ENCODE measurements around the gene APCDD1L.
"Not testable (repeated sequence)": the region's sequence is repeated elsewhere in the genome, so short reads cannot be mapped to it uniquely, and the experiment has no call there.

APCDD1L gene

GRCh38 chr20:58436868-58437645 is 78.1 kb downstream of the APCDD1L start:
- no peak for DNase-seq

- no peak for DNase-seq
Measured at GRCh38 chr20:58435237-58435636, 80.0 kb downstream of the APCDD1L start.

- DNase-seq, result no peak
Measured at GRCh38 chr20:58434326-58434725, 80.9 kb downstream of the APCDD1L start.

GRCh38 chr20:58433759-58434158 is 81.4 kb downstream of the APCDD1L start:
- DNase-seq, result peak in 1 of 2 donors; percentile 2

GRCh38 chr20:58433029-58433647 is 82.1 kb downstream of the APCDD1L start:
- DNase-seq, result no peak

GRCh38 chr20:58432186-58432954 is 82.8 kb downstream of the APCDD1L start:
- DNase-seq, result no peak

- no peak for DNase-seq
Measured at GRCh38 chr20:58431134-58431533, 84.1 kb downstream of the APCDD1L start.

- no peak for DNase-seq
Measured at GRCh38 chr20:58429303-58429702, 85.9 kb downstream of the APCDD1L start.

- no peak for DNase-seq
Measured at GRCh38 chr20:58428364-58428763, 86.8 kb downstream of the APCDD1L start.

GRCh38 chr20:58427571-58427970 is 87.6 kb downstream of the APCDD1L start:
- DNase-seq, result not testable (repeated sequence)

GRCh38 chr20:58424218-58424969 is 90.8 kb downstream of the APCDD1L start:
- DNase-seq, result no peak

- no peak for DNase-seq
Measured at GRCh38 chr20:58421497-58421850, 93.7 kb downstream of the APCDD1L start.

- DNase-seq, result no peak
Measured at GRCh38 chr20:58420798-58421496, 94.3 kb downstream of the APCDD1L start.

- no peak for DNase-seq
Measured at GRCh38 chr20:58418949-58419748, 96.0 kb downstream of the APCDD1L start.

- DNase-seq, result no peak
Measured at GRCh38 chr20:58417438-58417837, 97.8 kb downstream of the APCDD1L start.

GRCh38 chr20:58416835-58417234 is 98.4 kb downstream of the APCDD1L start:
- no peak for DNase-seq

- DNase-seq, result no peak
Measured at GRCh38 chr20:58416057-58416456, 99.1 kb downstream of the APCDD1L start.

- not testable (repeated sequence) for DNase-seq
Measured at GRCh38 chr20:58414786-58415185, 100.4 kb downstream of the APCDD1L start.

- DNase-seq, result not testable (repeated sequence)
Measured at GRCh38 chr20:58414216-58414615, 101.0 kb downstream of the APCDD1L start.
